ENCODE results near the gene MOSMO.

DNA sequence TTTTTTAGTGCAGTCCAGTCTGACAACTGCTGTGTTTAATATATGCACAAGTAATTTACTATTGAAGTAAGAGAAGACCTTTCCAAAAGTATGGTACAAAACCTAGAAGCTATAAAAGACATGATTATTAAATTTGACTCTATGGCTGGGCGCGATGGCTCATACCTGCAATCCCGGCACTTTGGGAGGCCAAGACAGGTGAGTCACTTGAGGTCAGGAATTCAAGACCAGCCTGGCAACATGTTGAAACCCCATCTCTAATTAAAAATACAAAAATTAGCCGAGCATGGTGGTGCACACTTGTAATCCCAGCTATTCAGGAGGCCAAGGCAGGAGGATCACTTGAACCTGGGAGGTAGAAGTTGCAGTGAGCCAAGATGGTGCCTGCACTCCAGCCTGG, 43.1 kb downstream of the MOSMO start:
- TF ChIP-seq, protein P1, sequence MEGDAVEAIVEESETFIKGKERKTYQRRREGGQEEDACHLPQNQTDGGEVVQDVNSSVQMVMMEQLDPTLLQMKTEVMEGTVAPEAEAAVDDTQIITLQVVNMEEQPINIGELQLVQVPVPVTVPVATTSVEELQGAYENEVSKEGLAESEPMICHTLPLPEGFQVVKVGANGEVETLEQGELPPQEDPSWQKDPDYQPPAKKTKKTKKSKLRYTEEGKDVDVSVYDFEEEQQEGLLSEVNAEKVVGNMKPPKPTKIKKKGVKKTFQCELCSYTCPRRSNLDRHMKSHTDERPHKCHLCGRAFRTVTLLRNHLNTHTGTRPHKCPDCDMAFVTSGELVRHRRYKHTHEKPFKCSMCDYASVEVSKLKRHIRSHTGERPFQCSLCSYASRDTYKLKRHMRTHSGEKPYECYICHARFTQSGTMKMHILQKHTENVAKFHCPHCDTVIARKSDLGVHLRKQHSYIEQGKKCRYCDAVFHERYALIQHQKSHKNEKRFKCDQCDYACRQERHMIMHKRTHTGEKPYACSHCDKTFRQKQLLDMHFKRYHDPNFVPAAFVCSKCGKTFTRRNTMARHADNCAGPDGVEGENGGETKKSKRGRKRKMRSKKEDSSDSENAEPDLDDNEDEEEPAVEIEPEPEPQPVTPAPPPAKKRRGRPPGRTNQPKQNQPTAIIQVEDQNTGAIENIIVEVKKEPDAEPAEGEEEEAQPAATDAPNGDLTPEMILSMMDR (IDR thresholded peaks at IDR 0.05) = no peak
- no peak for TF ChIP-seq POLR2A (IDR thresholded peaks at IDR 0.05)
